Ishikawa (cell line): ENCODE measurements around the gene PTH2R.

Experiments
- CEBPB ChIP-seq: IDR thresholded peaks from 2 replicates; pipeline ENCODE4 v1.6.1; 2012
- CREB1 ChIP-seq: IDR thresholded peaks from 2 replicates; pipeline ENCODE4 v1.6.1; 2012; ENCODE audit warnings: low read depth
- EGR1 ChIP-seq: IDR thresholded peaks from 2 replicates; pipeline ENCODE4 v1.6.1; 2012
- EP300 ChIP-seq: IDR thresholded peaks from 2 replicates; pipeline ENCODE4 v1.6.1; 2012; ENCODE audit warnings: borderline replicate concordance
- FOXM1 ChIP-seq: IDR thresholded peaks from 2 replicates; pipeline ENCODE4 v1.6.1; 2012; ENCODE audit warnings: low read depth, borderline replicate concordance
- NFIC ChIP-seq: IDR thresholded peaks from 2 replicates; pipeline ENCODE4 v1.6.1; 2012
- RAD21 ChIP-seq: IDR thresholded peaks from 2 replicates; pipeline ENCODE4 v1.6.1; 2012; ENCODE audit warnings: low read depth
- TAF1 ChIP-seq: IDR thresholded peaks from 2 replicates; pipeline ENCODE4 v1.6.1; 2012; ENCODE audit warnings: low read depth, mild to moderate bottlenecking
- TCF12 ChIP-seq: IDR thresholded peaks from 2 replicates; pipeline ENCODE4 v1.6.1; 2012; ENCODE audit warnings: low read depth
- TEAD4 ChIP-seq: IDR thresholded peaks from 2 replicates; pipeline ENCODE4 v1.6.1; 2012
- USF1 ChIP-seq: IDR thresholded peaks from 2 replicates; pipeline ENCODE4 v1.6.1; 2012
- YY1 ChIP-seq: IDR thresholded peaks from 2 replicates; pipeline ENCODE4 v1.6.1; 2012; ENCODE audit warnings: low read depth
- ZBTB7A ChIP-seq: IDR thresholded peaks from 2 replicates; pipeline ENCODE4 v1.6.1; 2012; ENCODE audit warnings: low read depth
- TF ChIP-seq, protein P1 (sequence below): IDR thresholded peaks from 2 replicates; pipeline ENCODE4 v1.6.1; 2012; ENCODE audit warnings: low read depth, mild to moderate bottlenecking
- TF ChIP-seq, protein P2 (sequence below): IDR thresholded peaks from 2 replicates; pipeline ENCODE4 v1.6.1; 2012

PTH2R gene

DNA sequence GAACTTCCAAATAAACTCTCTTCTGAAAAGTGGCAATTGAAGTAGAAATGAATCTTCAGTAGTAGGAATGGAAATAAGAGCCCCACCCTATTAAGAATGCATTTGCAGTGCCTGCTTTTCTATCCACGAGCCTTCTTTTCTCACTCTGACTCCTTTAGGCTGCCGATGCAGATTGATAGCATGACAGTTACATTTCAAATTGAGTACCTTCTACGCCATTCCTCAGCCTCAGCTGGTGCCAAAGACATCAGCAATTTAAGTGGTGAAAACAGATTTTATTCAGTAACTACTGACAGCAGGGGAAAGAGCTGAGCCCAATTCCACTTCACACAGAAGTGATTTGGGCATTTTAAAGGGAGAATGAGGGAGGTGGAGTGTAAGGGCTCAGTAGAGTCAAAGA, 85.5 kb downstream of the PTH2R start:
- TF ChIP-seq YY1 = no peak
- TF ChIP-seq, protein P1, sequence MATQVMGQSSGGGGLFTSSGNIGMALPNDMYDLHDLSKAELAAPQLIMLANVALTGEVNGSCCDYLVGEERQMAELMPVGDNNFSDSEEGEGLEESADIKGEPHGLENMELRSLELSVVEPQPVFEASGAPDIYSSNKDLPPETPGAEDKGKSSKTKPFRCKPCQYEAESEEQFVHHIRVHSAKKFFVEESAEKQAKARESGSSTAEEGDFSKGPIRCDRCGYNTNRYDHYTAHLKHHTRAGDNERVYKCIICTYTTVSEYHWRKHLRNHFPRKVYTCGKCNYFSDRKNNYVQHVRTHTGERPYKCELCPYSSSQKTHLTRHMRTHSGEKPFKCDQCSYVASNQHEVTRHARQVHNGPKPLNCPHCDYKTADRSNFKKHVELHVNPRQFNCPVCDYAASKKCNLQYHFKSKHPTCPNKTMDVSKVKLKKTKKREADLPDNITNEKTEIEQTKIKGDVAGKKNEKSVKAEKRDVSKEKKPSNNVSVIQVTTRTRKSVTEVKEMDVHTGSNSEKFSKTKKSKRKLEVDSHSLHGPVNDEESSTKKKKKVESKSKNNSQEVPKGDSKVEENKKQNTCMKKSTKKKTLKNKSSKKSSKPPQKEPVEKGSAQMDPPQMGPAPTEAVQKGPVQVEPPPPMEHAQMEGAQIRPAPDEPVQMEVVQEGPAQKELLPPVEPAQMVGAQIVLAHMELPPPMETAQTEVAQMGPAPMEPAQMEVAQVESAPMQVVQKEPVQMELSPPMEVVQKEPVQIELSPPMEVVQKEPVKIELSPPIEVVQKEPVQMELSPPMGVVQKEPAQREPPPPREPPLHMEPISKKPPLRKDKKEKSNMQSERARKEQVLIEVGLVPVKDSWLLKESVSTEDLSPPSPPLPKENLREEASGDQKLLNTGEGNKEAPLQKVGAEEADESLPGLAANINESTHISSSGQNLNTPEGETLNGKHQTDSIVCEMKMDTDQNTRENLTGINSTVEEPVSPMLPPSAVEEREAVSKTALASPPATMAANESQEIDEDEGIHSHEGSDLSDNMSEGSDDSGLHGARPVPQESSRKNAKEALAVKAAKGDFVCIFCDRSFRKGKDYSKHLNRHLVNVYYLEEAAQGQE = no peak

DNA sequence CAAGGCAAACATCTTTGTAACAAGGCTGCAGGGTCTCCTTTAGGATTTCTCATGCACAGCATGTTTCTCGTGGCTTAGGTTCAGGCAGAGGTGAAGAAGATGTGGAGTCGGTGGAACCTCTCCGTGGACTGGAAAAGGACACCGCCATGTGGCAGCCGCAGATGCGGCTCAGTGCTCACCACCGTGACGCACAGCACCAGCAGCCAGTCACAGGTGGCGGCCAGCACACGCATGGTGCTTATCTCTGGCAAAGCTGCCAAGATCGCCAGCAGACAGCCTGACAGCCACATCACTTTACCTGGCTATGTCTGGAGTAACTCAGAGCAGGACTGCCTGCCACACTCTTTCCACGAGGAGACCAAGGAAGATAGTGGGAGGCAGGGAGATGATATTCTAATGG, 86.6 kb downstream of the PTH2R start:
- TF ChIP-seq CEBPB (no peak), YY1 (no peak), RAD21 (no peak), TEAD4 (no peak), USF1 (no peak), CREB1 (no peak), EP300 (no peak), EGR1 (no peak), ZBTB7A (no peak), NFIC (no peak), TCF12 (no peak), TAF1 (no peak), FOXM1 (no peak)
- TF ChIP-seq, protein P1 = no peak
- TF ChIP-seq, protein P2, sequence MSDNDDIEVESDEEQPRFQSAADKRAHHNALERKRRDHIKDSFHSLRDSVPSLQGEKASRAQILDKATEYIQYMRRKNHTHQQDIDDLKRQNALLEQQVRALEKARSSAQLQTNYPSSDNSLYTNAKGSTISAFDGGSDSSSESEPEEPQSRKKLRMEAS = no peak

- TF ChIP-seq NFIC (no peak), FOXM1 (no peak), TEAD4 (no peak), TCF12 (no peak), CREB1 (no peak), RAD21 (no peak), ZBTB7A (no peak), YY1 (no peak), USF1 (no peak), EGR1 (no peak), CEBPB (no peak), EP300 (no peak), TAF1 (no peak)
- TF ChIP-seq, protein P2 = no peak
- TF ChIP-seq, protein P1 = no peak
Observed at GRCh38 chr2:208496129-208496528, 89.5 kb downstream of the PTH2R start.

DNA sequence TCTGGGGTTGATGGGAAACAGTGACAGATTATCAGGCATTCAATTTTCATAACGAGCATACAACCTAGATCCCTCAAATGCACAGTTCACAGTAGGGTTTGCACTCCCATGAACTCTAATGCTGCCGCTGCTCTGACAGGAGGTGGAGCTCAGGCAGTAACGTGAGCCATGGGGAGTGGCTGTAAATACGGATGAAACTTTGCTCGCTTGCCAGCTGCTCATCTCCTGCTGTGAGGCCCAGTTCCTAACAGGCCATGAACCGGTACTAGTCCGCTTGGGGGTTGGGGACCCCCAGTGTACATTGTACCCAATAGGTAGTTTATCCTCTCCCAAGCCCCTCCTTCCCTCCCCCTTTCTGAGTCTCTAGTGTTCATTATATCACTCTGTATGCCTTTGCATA, 94.6 kb downstream of the PTH2R start:
- TF ChIP-seq EP300 (no peak), TEAD4 (no peak), ZBTB7A (no peak), CREB1 (no peak)
- TF ChIP-seq, protein P1 = no peak
